HepG2 (cell line): ENCODE measurements around the gene PHC1. TPM values are rescaled to one million over a fixed set of nuclear protein-coding genes. Genes with fewer than 3 reads are reported as not detected.

ENCODE experiments used
- BRCA1 ChIP-seq: sonication (generic); formaldehyde crosslinking; IDR thresholded peaks from 2 replicates; pipeline ENCODE4 v1.4.0; 2020; ENCODE audit warnings: missing genetic modification reagents
- CBX2 ChIP-seq, 2 experiments: fragments of 200-600 bp in 1 of 2; sonication (generic); formaldehyde crosslinking in 1 of 2; IDR thresholded peaks; 2 replicates each; pipeline versions ENCODE4 v1.7.0 to v1.8.1; 2018 to 2022; ENCODE audit warnings: low read depth in 2 of 2, low read length in 1 of 2, mild to moderate bottlenecking in 1 of 2, missing genetic modification reagents in 1 of 2
- DDIT3 ChIP-seq: sonication (generic); formaldehyde crosslinking; IDR thresholded peaks from 2 replicates; pipeline ENCODE4 v1.4.0; 2020; ENCODE audit warnings: mild to moderate bottlenecking, missing genetic modification reagents
- FOXA3 ChIP-seq: IDR thresholded peaks from 2 replicates; pipeline ENCODE4 v1.6.1; 2016; ENCODE audit warnings: missing genetic modification reagents, missing compliant biosample characterization
- FOXO4 ChIP-seq: sonication (generic); formaldehyde crosslinking; conservative IDR thresholded peaks from 2 replicates; pipeline ENCODE4 v1.8.1; 2023; ENCODE audit warnings: missing genetic modification reagents
- GFI1 ChIP-seq: sonication (generic); formaldehyde crosslinking; IDR thresholded peaks from 2 replicates; pipeline ENCODE4 v1.5.0; 2020; ENCODE audit warnings: missing genetic modification reagents, mild to moderate bottlenecking, borderline replicate concordance
- HHEX ChIP-seq: IDR thresholded peaks from 2 replicates; pipeline ENCODE4 v1.6.1; 2016; ENCODE audit warnings: control low read depth
- HMGXB4 ChIP-seq, 2 experiments: sonication (generic) in 1 of 2; formaldehyde crosslinking in 1 of 2; IDR thresholded peaks; 2 replicates each; pipeline versions ENCODE4 v1.4.0 to v1.6.1; 2018 to 2020; ENCODE audit warnings: missing genetic modification reagents in 2 of 2, borderline replicate concordance in 1 of 2, low read depth in 1 of 2, mild to moderate bottlenecking in 1 of 2, missing biosample characterization in 1 of 2
- KDM4B ChIP-seq: sonication (generic); formaldehyde crosslinking; IDR thresholded peaks from 2 replicates; pipeline ENCODE4 v1.4.0; 2020; ENCODE audit warnings: missing genetic modification reagents
- MNT ChIP-seq: fragments of 450-650 bp; IDR thresholded peaks from 2 replicates; pipeline ENCODE4 v1.6.1; 2016
- PCBP1 ChIP-seq: fragments of 200-400 bp; formaldehyde crosslinking; IDR thresholded peaks from 2 replicates; pipeline ENCODE4 v1.6.1; 2017; ENCODE audit warnings: mild to moderate bottlenecking, low read depth, low read length, borderline replicate concordance
- PTBP1 ChIP-seq: fragments of 200-400 bp; formaldehyde crosslinking; IDR thresholded peaks from 2 replicates; pipeline ENCODE4 v1.6.1; 2018; ENCODE audit warnings: low read length, low read depth; ENCODE audit not compliant: poor library complexity, severe bottlenecking
- SALL2 ChIP-seq: sonication (generic); formaldehyde crosslinking; IDR thresholded peaks from 2 replicates; pipeline ENCODE4 v1.8.1; 2023; ENCODE audit warnings: mild to moderate bottlenecking, missing genetic modification reagents, inconsistent platforms
- TBX3 ChIP-seq: fragments of 450-650 bp; IDR thresholded peaks from 2 replicates; pipeline ENCODE4 v1.6.1; 2017; ENCODE audit warnings: antibody characterized with exemption, mild to moderate bottlenecking, inconsistent platforms, borderline replicate concordance
- XRCC5 ChIP-seq: fragments of 200-400 bp; formaldehyde crosslinking; optimal IDR thresholded peaks from 2 replicates; pipeline ENCODE3; 2017; ENCODE audit warnings: mild to moderate bottlenecking, low read length
- ZBTB43 ChIP-seq: sonication (generic); formaldehyde crosslinking; conservative IDR thresholded peaks from 2 replicates; pipeline ENCODE4 v1.4.0; 2020; ENCODE audit warnings: missing genetic modification reagents
- ZFP36 ChIP-seq: fragments of 150-350 bp; IDR thresholded peaks from 2 replicates; pipeline ENCODE4 v1.6.1; 2018; ENCODE audit warnings: borderline replicate concordance, low read length, low read depth; ENCODE audit not compliant: partially characterized antibody
- ZFP41 ChIP-seq: sonication (generic); formaldehyde crosslinking; IDR thresholded peaks from 2 replicates; pipeline ENCODE4 v1.4.0; 2020; ENCODE audit warnings: mild to moderate bottlenecking, missing genetic modification reagents, borderline replicate concordance
- ZMYM4 ChIP-seq: sonication (generic); formaldehyde crosslinking; IDR thresholded peaks from 2 replicates; pipeline ENCODE4 v1.8.1; 2023; ENCODE audit warnings: mild to moderate bottlenecking, missing genetic modification reagents
- ZNF160 ChIP-seq: sonication (generic); formaldehyde crosslinking; IDR thresholded peaks from 2 replicates; pipeline ENCODE4 v1.8.0; 2022; ENCODE audit warnings: mild to moderate bottlenecking, inconsistent platforms, missing genetic modification reagents
- ZNF296 ChIP-seq: sonication (generic); formaldehyde crosslinking; conservative IDR thresholded peaks from 2 replicates; pipeline ENCODE4 v1.5.0; 2020; ENCODE audit warnings: mild to moderate bottlenecking, missing genetic modification reagents
- ZNF468 ChIP-seq: sonication (generic); formaldehyde crosslinking; IDR thresholded peaks from 2 replicates; pipeline ENCODE4 v1.8.0; 2022; ENCODE audit warnings: mild to moderate bottlenecking, moderate library complexity, missing genetic modification reagents
- polyA plus RNA-seq, 8 experiments: library from polyadenylated mRNA; depleted of rRNA in 3 of 8; stranded (reverse) in 7 of 8; unstranded in 1 of 8; fragments of >200 nt; fragmentation: Illumina TruSeq in 4 of 8; extraction: Trizol in 4 of 8; gene quantifications; 2 replicates each; pipeline versions ENCODE4 v1.2.1 to v1.2.3, GENCODE V29; 2011 to 2016; ENCODE audit warnings: low read depth in 4 of 8, missing spikeins in 1 of 8, mixed read lengths in 1 of 8; ENCODE audit not compliant: insufficient read depth in 1 of 8
- total RNA-seq, 5 experiments: library from RNA; depleted of rRNA; stranded (reverse); fragments of >200 nt; fragmentation: Illumina TruSeq; extraction: Trizol; gene quantifications; 2 replicates each; pipeline ENCODE4 v1.2.3, GENCODE V29; 2016; ENCODE audit warnings: low read depth in 1 of 5

The PHC1 gene
- total and polyA plus RNA-seq, 2 of the 13 experiments (the other 11 are each of a cell fraction or from before 2014, with no cell fraction given) = 9.4 to 35.0 TPM

GRCh38 chr12:8949342-8950220 is 35.3 kb downstream of the PHC1 start, which contains the start of gene M6PR (continued):
- TF ChIP-seq SALL2 = peak; percentile 89; the same call in 1 of the 2 replicates
- TF ChIP-seq TBX3 = no peak; the same call in 1 of the 2 replicates
- no peak for TF ChIP-seq CBX2 (IDR thresholded peaks at IDR 0.05; ENCODE audit: low read depth, low read length)
- TF ChIP-seq CBX2 (CRISPR knock-in tag; IDR thresholded peaks at IDR 0.05; ENCODE audit: low read depth) = no peak
- TF ChIP-seq ZFP41 (CRISPR knock-in tag) = no peak
- no peak for TF ChIP-seq ZNF468
- TF ChIP-seq ZBTB43 = peak; percentile 84
- TF ChIP-seq ZMYM4 = peak; percentile 92
- no peak for TF ChIP-seq ZNF296 (CRISPR knock-in tag)
- no peak for TF ChIP-seq ZFP36
- no peak for TF ChIP-seq GFI1 (CRISPR knock-in tag)
- peak; percentile 22 for TF ChIP-seq PTBP1
- TF ChIP-seq XRCC5 = no peak
- TF ChIP-seq ZNF160 = 0 out of 2 replicates have a peak, but pooled peaks have one; percentile 66
- 0 out of 2 replicates have a peak, but pooled peaks have one; percentile 88 for TF ChIP-seq FOXO4 (CRISPR knock-in tag)
- peak; percentile 50; the same call in 1 of the 2 replicates for TF ChIP-seq FOXA3 (CRISPR knock-in tag)
- 0 out of 2 replicates have a peak, but pooled peaks have one; percentile 43 for TF ChIP-seq PCBP1
- no peak for TF ChIP-seq HHEX (CRISPR knock-in tag)
- TF ChIP-seq DDIT3 = no peak
- TF ChIP-seq KDM4B (CRISPR knock-in tag) = 0 out of 2 replicates have a peak, but pooled peaks have one; percentile 48
- TF ChIP-seq BRCA1 = peak; percentile 60; the same call in 1 of the 2 replicates
- 0 out of 2 replicates have a peak, but pooled peaks have one; percentile 12 for TF ChIP-seq MNT
- peak; percentile 85 to 89 for TF ChIP-seq HMGXB4 (CRISPR knock-in tag; IDR thresholded peaks at IDR 0.05; ENCODE audit: borderline replicate concordance in 1 of 2, low read depth in 1 of 2)
